ENCODE data around the gene GON4L. TPM values are rescaled to one million over a fixed set of nuclear protein-coding genes. Genes with fewer than 3 reads are reported as not detected.
"Not testable (repeated sequence)": the region's sequence is repeated elsewhere in the genome, so short reads cannot be mapped to it uniquely, and the experiment has no call there.

Gene GON4L
- total RNA-seq, 1 experiment from 2014 or later: 31.2 TPM

- H4K20me1 ChIP-seq (ENCODE audit: low read length); intact Hi-C loops (cut with micrococcal nuclease); H3K9me2 ChIP-seq (replicated peaks; ENCODE audit: low read length); H3K27me3 ChIP-seq (ENCODE audit: low read length); H3K4me3 ChIP-seq (ENCODE audit: low read length); H3K4me2 ChIP-seq (ENCODE audit: low read length); H3K9me3 ChIP-seq (ENCODE audit: low read length); H3K27ac ChIP-seq (ENCODE audit: low read length); H3F3A ChIP-seq (ENCODE audit: low read length, unreplicated experiment); ATAC-seq; H3K9ac ChIP-seq (ENCODE audit: low read length); POLR2A ChIA-PET (ENCODE audit: unreplicated experiment); H2AFZ ChIP-seq (ENCODE audit: low read length); H3K4me1 ChIP-seq (ENCODE audit: insufficient read depth, low read length); DNase-seq; BruUV-seq (replicated peaks): not testable (repeated sequence)
- H3K79me2 ChIP-seq (ENCODE audit: low read length): peaks cover 35% of the 10 kb centered on the region
- peaks cover 29% of the 10 kb centered on the region; the same call in 1 of the 2 replicates for H3K36me3 ChIP-seq (ENCODE audit: low read depth, low read length)
- CTCF ChIA-PET: interaction anchor here (0.7 kb wide), 1 partner anchor 518 kb away, joined by 3 read pairs; no protein-coding TSS in a partner anchor
- TF ChIP-seq CTCF (conservative IDR thresholded peaks at IDR 0.05; ENCODE audit: low read depth, low read length): peak; percentile 39
These were observed 144.4 kb downstream of the GON4L start for GRCh38 chr1:155712636-155713035.

GRCh38 chr1:155711457-155711856, 145.6 kb downstream of the GON4L start:
- H2AFZ ChIP-seq (ENCODE audit: low read length); H3F3A ChIP-seq (ENCODE audit: low read length, unreplicated experiment); H3K9ac ChIP-seq (ENCODE audit: low read length); H3K4me2 ChIP-seq (ENCODE audit: low read length); H4K20me1 ChIP-seq (ENCODE audit: low read length); H3K27ac ChIP-seq (ENCODE audit: low read length); H3K9me2 ChIP-seq (replicated peaks; ENCODE audit: low read length); intact Hi-C loops (cut with micrococcal nuclease); BruUV-seq (replicated peaks); H3K4me3 ChIP-seq (ENCODE audit: low read length); DNase-seq; ATAC-seq; H3K27me3 ChIP-seq (ENCODE audit: low read length); POLR2A ChIA-PET (ENCODE audit: unreplicated experiment); H3K9me3 ChIP-seq (ENCODE audit: low read length); H3K4me1 ChIP-seq (ENCODE audit: insufficient read depth, low read length); CTCF ChIA-PET: not testable (repeated sequence)
- Histone ChIP-seq H3K79me2 (ENCODE audit: low read length) (peaks cover 47% of the 10 kb centered on the region), H3K36me3 (ENCODE audit: low read depth, low read length) (peaks cover 21% of the 10 kb centered on the region; the same call in 1 of the 2 replicates)

- POLR2A ChIA-PET (ENCODE audit: unreplicated experiment): no interaction called here
These were observed 147.6 kb downstream of the GON4L start for GRCh38 chr1:155709391-155709790.

More at GRCh38 chr1:155709391-155709790, 147.6 kb downstream of the GON4L start:
- Histone ChIP-seq H2AFZ (ENCODE audit: low read length) (no peak overlapping the region), H4K20me1 (ENCODE audit: low read length) (peaks cover 16% of the 10 kb centered on the region), H3K36me3 (ENCODE audit: low read depth, low read length) (peaks cover 16% of the 10 kb centered on the region; the same call in 1 of the 2 replicates), H3K4me1 (ENCODE audit: insufficient read depth, low read length) (peaks cover 6% of the 10 kb centered on the region; the same call in 1 of the 2 replicates), H3K27ac (ENCODE audit: low read length) (no peak overlapping the region), H3F3A (ENCODE audit: low read length, unreplicated experiment) (no peaks in the 10 kb centered on the region), H3K79me2 (ENCODE audit: low read length) (peaks cover 61% of the 10 kb centered on the region), H3K27me3 (ENCODE audit: low read length) (no peaks in the 10 kb centered on the region), H3K9me2 (replicated peaks; ENCODE audit: low read length) (no peaks in the 10 kb centered on the region), H3K4me2 (ENCODE audit: low read length) (no peak overlapping the region), H3K4me3 (ENCODE audit: low read length) (no peak overlapping the region), H3K9ac (ENCODE audit: low read length) (no peak overlapping the region), H3K9me3 (ENCODE audit: low read length) (no peaks in the 10 kb centered on the region)
- CTCF ChIA-PET: no interaction called here
- DNase-seq (no peak), ATAC-seq (no peak)
- BruUV-seq (replicated peaks): no TSS peak
- no peak for TF ChIP-seq EZH2 (IDR thresholded peaks at IDR 0.05; ENCODE audit: low read length, unreplicated experiment)
- no peak for TF ChIP-seq CTCF (conservative IDR thresholded peaks at IDR 0.05; ENCODE audit: low read depth, low read length)
- no peak for TF ChIP-seq EZH2phosphoT487 (IDR thresholded peaks at IDR 0.05; ENCODE audit: borderline replicate concordance, low read length)
- intact Hi-C loops (cut with micrococcal nuclease): no loop called here

Measured in PC-3 (cell line).